Psoas muscle (tissue), 8 donors: ENCODE data around the gene POLR3GL. TPM values are rescaled to one million over a fixed set of nuclear protein-coding genes. Genes with fewer than 3 reads are reported as not detected.
A peak's percentile ranks its signal among the peaks of the same experiment; 100 is the strongest.

Source experiments
- ATAC-seq, 4 donors: fragments of 200-7000 bp; cut with Tn5 transposase; one replicate each; pipeline ENCODE4 v1.9.1; 2020; ENCODE audit warnings: moderate library complexity in 3 of 4, mild to moderate bottlenecking in 2 of 4
- DNase-seq, 2 donors: peaks; one replicate each; pipeline ENCODE4 v3.0.0-alpha.2; 2020
- H3K27ac ChIP-seq: fragments of 200-600 bp; one replicate; pipeline ENCODE4 v1.8.0; 2022
- H3K27me3 ChIP-seq, 3 donors: fragments of 200-600 bp in 1 of 3; one replicate each; pipeline versions ENCODE4 v1.6.1 to v1.8.0; 2013 to 2022; ENCODE audit warnings: low read length in 2 of 3, mild to moderate bottlenecking in 2 of 3, moderate library complexity in 1 of 3; ENCODE audit not compliant: insufficient read depth in 3 of 3
- H3K36me3 ChIP-seq, 2 donors: fragments of 200-600 bp in 1 of 2; one replicate each; pipeline versions ENCODE4 v1.6.1 to v1.8.0; 2013 to 2022; ENCODE audit warnings: low read depth in 1 of 2, mild to moderate bottlenecking in 1 of 2, moderate library complexity in 1 of 2; ENCODE audit not compliant: insufficient read depth in 1 of 2
- H3K4me1 ChIP-seq: fragments of 200-600 bp; one replicate; pipeline ENCODE4 v1.8.0; 2022
- H3K4me3 ChIP-seq: fragments of 200-600 bp; one replicate; pipeline ENCODE4 v1.8.0; 2022; ENCODE audit warnings: mild to moderate bottlenecking
- H3K9me3 ChIP-seq: fragments of 200-600 bp; one replicate; pipeline ENCODE4 v1.8.0; 2022
- WGBS, 3 donors: extraction: QIAGEN DNeasy Blood & Tissue Kit; methylation state at CpG; one replicate each; pipeline versions ENCODE4 v1.1.6 to v1.1.7; 2013; 5-methylcytosine and 5-hydroxymethylcytosine counted together
- intact Hi-C, 2 donors: fragments of 100-400 bp; cut with DNase I; formaldehyde crosslinking; loops; one replicate each; pipeline versions ENCODE4 v1.11.0 to v1.14.2; 2022
- polyA plus RNA-seq, 3 donors: library from polyadenylated mRNA; stranded (reverse); fragments of 200-250 nt; gene quantifications; one replicate each; pipeline ENCODE4 v1.2.3, GENCODE V29; 2013
- total RNA-seq, 4 donors: library from RNA; stranded (reverse); fragmentation: NEBNext Ultra II Directional in 2 of 4; extraction: Animal tissue kit (Norgen Biotek cat#: 25700) in 2 of 4; gene quantifications; one replicate each; pipeline versions ENCODE4 v1.2.1 to v1.2.4, GENCODE V29; 2021 to 2023
- TF ChIP-seq, protein P1 (sequence below): fragments of 200-600 bp; IDR thresholded peaks from one replicate; pipeline ENCODE4 v1.8.0; 2022; ENCODE audit warnings: antibody characterized with exemption
- donor health status: healthy with polysubstance abuse.
- donor health status: DM: no; HTN: no; CAD: no; lungs with moderate emphysema.
- donor health status: Bipolar disorder and iron deficiency.
- donor health status: healthy.
- donor health status: DM: yes; HTN: yes; CAD: no.
- donor health status: DM: no; HTN: no; CAD: no.
- donor health status: DM: no; HTN: no; CAD: no.
- donor health status: DM: yes; HTN: yes; CAD: no.

The POLR3GL gene
- total and polyA plus RNA-seq, 7 donors, result 30.5 to 139 (median 59.9) TPM

DNA sequence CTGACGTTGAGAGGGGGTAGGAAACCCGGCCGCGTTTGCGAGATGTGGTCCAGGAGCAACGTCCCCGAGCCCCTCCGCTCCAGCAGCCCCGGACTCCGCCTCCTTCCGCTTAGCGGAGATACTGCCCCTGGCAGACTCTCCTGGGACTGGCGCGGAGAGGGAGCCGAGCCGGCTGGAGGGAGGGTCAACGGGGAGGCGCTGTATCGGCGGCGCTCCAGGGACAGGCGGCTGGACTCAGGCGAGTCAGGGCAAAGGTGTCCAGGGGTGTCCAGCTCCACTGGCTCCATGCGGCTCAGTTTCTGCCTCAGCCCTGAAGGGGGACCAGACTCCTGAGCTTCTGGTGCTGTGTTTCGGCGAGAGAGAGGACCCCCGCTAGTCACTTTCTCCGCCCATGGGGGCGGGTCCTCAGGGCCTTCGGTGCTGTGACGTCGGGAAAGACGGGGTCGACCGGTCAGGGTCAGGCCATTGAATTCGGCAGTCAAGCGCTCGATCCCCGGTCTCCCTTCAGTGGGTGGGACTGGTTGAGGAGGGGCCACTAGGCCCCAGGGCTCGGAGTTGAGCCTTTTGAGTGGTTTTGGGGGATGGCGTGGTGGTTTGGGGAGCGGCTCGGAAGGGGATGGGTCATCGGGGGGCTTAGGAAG lies 3.9 kb upstream of the POLR3GL start:
- ATAC-seq, result peak; percentile 35 to 53 (median 40)
- H3K4me1 ChIP-seq, result peaks cover 67% of the 10 kb centered on the region
- H3K27me3 ChIP-seq, result no peaks in the 10 kb centered on the region
- peak overlapping the region; percentile 85 for H3K4me3 ChIP-seq
- TF ChIP-seq, protein P1, sequence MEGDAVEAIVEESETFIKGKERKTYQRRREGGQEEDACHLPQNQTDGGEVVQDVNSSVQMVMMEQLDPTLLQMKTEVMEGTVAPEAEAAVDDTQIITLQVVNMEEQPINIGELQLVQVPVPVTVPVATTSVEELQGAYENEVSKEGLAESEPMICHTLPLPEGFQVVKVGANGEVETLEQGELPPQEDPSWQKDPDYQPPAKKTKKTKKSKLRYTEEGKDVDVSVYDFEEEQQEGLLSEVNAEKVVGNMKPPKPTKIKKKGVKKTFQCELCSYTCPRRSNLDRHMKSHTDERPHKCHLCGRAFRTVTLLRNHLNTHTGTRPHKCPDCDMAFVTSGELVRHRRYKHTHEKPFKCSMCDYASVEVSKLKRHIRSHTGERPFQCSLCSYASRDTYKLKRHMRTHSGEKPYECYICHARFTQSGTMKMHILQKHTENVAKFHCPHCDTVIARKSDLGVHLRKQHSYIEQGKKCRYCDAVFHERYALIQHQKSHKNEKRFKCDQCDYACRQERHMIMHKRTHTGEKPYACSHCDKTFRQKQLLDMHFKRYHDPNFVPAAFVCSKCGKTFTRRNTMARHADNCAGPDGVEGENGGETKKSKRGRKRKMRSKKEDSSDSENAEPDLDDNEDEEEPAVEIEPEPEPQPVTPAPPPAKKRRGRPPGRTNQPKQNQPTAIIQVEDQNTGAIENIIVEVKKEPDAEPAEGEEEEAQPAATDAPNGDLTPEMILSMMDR, result peak; percentile 18
- no peaks in the 10 kb centered on the region for H3K9me3 ChIP-seq
- intact Hi-C loops, result loop anchor here in 1 of 2 donors (2.0 to 5.0 kb wide), 2 partner anchors 18 to 103 kb away; partner anchors contain the start of gene PIAS3
- DNase-seq, result peak; percentile 85 to 93
- no peaks in the 10 kb centered on the region for H3K36me3 ChIP-seq
- 0 to 1% (median 0%) methylated on average over 36 to 44 of the region's 44 CpGs for WGBS, 3 donors
- peak overlapping the region; percentile 86 for H3K27ac ChIP-seq

DNA sequence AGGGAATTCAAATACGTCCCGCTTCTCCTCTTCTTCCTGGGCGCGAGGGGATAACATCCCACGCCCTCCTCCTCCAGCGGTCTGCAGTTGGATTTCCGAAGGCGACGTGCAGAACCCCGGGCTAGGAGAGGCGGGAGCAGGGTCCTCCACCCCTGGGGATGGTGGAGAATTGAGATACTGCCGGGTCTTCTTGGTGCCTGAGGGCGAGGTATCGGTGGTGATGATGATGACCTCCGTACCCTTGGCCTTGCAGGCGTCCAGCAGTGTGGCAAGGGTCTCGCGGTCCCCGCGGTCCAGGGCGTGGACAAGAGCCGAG lies 3.4 kb upstream of the POLR3GL start:
- WGBS, 3 donors, result 1 to 2% (median 2%) methylated on average over 18 to 22 of the region's 22 CpGs
- Histone ChIP-seq H3K4me3 (peak overlapping the region; percentile 85), H3K27me3 (no peaks in the 10 kb centered on the region), H3K9me3 (no peaks in the 10 kb centered on the region), H3K4me1 (peaks cover 64% of the 10 kb centered on the region), H3K27ac (peak overlapping the region; percentile 86), H3K36me3 (no peaks in the 10 kb centered on the region)
- TF ChIP-seq, protein P1, result no peak
- intact Hi-C loops, result loop anchor here in 1 of 2 donors (2.0 to 5.0 kb wide), 2 partner anchors 18 to 104 kb away; partner anchors contain the start of gene PIAS3
- DNase-seq, result peak in 1 of 2 donors; percentile 37
- ATAC-seq, result no peak

DNA sequence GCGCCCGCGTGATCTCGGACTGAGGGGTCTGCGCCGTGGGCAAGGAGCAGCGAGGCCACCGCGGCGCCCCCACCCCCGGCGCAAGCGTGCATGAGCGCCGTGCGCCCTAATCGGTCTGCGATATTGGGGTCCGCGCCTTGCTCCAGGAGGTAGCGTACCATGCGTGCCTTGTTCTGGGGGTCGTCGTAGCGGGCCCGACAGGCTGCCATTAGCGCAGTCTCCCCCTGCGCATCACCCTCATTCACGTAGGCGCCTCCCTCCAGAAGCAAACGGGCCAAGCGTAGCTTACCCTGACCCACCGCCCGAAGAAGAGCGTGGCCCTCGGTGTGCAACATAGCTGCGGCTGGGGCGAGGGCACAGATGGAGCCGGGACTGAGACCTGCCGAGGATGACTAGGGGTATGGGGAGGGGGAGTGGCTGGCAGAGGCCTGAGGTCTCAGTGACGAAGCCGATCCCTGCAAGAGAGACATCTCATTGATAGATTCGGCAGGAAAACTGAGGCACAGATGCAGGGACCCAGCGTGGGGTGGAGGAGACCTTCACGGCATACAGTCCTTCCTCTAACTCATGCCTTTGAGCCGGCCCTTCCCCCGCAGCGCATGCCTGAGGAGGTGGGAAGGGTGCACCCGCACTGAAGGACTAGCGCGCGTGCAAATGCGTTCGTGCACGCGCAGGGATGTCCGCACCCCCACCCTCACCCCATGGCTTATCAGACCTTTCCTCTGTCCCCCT lies 2.9 kb upstream of the POLR3GL start:
- Histone ChIP-seq H3K4me3 (peak overlapping the region; percentile 85), H3K9me3 (no peaks in the 10 kb centered on the region), H3K27ac (peak overlapping the region; percentile 86), H3K27me3 (no peaks in the 10 kb centered on the region), H3K36me3 (no peaks in the 10 kb centered on the region), H3K4me1 (peaks cover 58% of the 10 kb centered on the region)
- ATAC-seq, result peak in 1 of 4 donors; percentile 22
- intact Hi-C loops, result loop anchor here in 1 of 2 donors (2.0 to 5.0 kb wide), 2 partner anchors 17 to 104 kb away; partner anchors contain the start of gene PIAS3
- 2 to 8% (median 3%) methylated on average over 38 to 57 of the region's 57 CpGs for WGBS, 3 donors
- peak; percentile 63 to 76 for DNase-seq
- TF ChIP-seq, protein P1, result no peak

DNA sequence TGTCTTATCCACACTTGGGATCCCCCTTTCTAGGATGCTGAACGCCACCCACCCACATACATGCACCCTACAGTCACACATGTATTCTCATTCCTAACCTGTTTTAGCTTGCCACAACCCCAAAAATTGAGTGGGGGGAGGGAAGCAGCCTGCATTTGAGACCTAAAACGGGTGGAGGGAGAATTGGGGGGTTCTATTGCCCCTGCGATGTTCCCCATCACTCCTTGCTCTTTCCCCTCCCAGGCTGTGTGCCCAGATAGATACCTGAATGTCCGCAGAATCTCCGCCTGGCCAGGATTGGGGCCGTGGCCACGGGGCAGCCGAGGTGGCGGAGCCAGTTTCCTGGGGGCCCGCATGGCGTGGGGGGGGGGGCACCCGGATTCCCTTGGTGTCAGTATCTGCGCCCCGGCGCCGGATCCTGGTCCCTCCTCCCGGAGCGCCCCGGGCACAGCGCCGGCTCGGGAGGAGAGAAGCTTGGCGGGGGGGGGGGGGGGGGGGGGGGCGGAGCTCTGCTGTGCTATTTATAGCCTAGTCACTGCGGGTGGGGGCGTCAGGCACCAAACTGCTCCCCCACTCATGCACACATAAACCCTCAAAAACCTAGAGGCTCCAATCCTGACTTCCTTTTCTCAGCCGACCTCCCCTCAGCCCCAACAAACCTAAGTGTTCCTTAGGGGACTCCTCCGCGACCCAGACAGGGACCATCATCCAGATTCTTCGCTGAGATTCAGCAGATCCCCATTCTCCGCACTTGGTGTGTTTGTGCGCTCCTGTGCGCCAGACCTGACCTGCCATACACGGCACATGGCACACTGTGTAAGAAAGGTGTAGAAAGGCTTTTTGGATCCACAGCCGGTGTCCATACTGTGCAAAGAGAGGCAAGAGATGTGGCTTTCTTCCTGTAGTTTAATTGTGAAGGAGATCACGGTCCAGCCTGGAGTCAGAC lies 2.1 kb upstream of the POLR3GL start:
- Histone ChIP-seq H3K4me1 (peaks cover 53% of the 10 kb centered on the region), H3K36me3 (no peaks in the 10 kb centered on the region), H3K4me3 (peak overlapping the region; percentile 85), H3K27ac (peak overlapping the region; percentile 86), H3K9me3 (peaks cover 3% of the 10 kb centered on the region), H3K27me3 (no peaks in the 10 kb centered on the region)
- TF ChIP-seq, protein P1, result no peak
- WGBS, 3 donors, result 2 to 11% (median 7%) methylated on average over 19 to 29 of the region's 36 CpGs
- ATAC-seq (peak in 3 of 4 donors; percentile 3 to 35 (median 9)), DNase-seq (peak; percentile 69 to 80)
- intact Hi-C loops, result loop anchor here in 1 of 2 donors (5.0 kb wide), 1 partner anchor 105 kb away; the partner anchor contains the start of gene PIAS3
